ENCODE measurements around the gene TLN1. TPM values are rescaled to one million over a fixed set of nuclear protein-coding genes. Genes with fewer than 3 reads are reported as not detected.

Gene TLN1
- total and polyA plus RNA-seq, 2 experiments from 2014 or later = 21.5 to 120 TPM

GRCh38 chr9:35723908-35724307 lies 8.1 kb downstream of the TLN1 start (continued):
- TF ChIP-seq ZNF462 (CRISPR knock-in tag; IDR thresholded peaks at IDR 0.05) = no peak

- peaks cover 65% of the 10 kb centered on the region for H3K36me3 Mint-ChIP-seq (ENCODE audit: low read depth)
- TF ChIP-seq ZNF462 (CRISPR knock-in tag; IDR thresholded peaks at IDR 0.05) (no peak), ETS1 (IDR thresholded peaks at IDR 0.05) (no peak), JUNB (IDR thresholded peaks at IDR 0.05; ENCODE audit: unreplicated experiment) (no peak), NANOG (IDR thresholded peaks at IDR 0.05; ENCODE audit: borderline replicate concordance) (no peak), ZNF331 (CRISPR knock-in tag; IDR thresholded peaks at IDR 0.05; ENCODE audit: low read depth) (no peak), STAT1 (IDR thresholded peaks at IDR 0.05; ENCODE audit: unreplicated experiment) (no peak), EZH2 (IDR thresholded peaks at IDR 0.05; ENCODE audit: low read depth, unreplicated experiment) (no peak), POLR2AphosphoS5 (IDR thresholded peaks at IDR 0.05; ENCODE audit: low read depth) (no peak), CREB1 (CRISPR knock-in tag; IDR thresholded peaks at IDR 0.05; ENCODE audit: low read depth) (no peak)
These were observed 8.6 kb downstream of the TLN1 start for GRCh38 chr9:35723426-35723825.

More at GRCh38 chr9:35723426-35723825, 8.6 kb downstream of the TLN1 start:
- peaks cover 19% of the 10 kb centered on the region for H3K79me2 ChIP-seq (replicated peaks; ENCODE audit: insufficient read depth)
- H3K27ac ChIP-seq (ENCODE audit: low read depth) = no peak overlapping the region
- no peaks in the 10 kb centered on the region for H3K27me3 ChIP-seq (ENCODE audit: insufficient read depth)
- no peak overlapping the region for H3K27ac Mint-ChIP-seq
- H3K9me3 Mint-ChIP-seq = no peaks in the 10 kb centered on the region; the same call in 2 of the 3 replicates
- no peak overlapping the region for H2AFZ ChIP-seq
- no peaks in the 10 kb centered on the region; the same call in 1 of the 2 replicates for H4K20me1 ChIP-seq (replicated peaks; ENCODE audit: insufficient read depth)
- ATAC-seq (no peak), DNase-seq (ENCODE audit: low spot score) (no peak)
- peaks cover 34% of the 10 kb centered on the region for H3K36me3 ChIP-seq (ENCODE audit: insufficient read depth)
- peaks cover 16% of the 10 kb centered on the region for H3K4me1 ChIP-seq (ENCODE audit: insufficient read depth)
- no peaks in the 10 kb centered on the region for H3K27me3 Mint-ChIP-seq (ENCODE audit: insufficient read depth, low read depth, poor library complexity)
- H3K4me3 ChIP-seq = no peak overlapping the region
- H3K4me1 Mint-ChIP-seq = no peaks in the 10 kb centered on the region; the same call in 1 of the 3 replicates
- no peaks in the 10 kb centered on the region for H3K9me2 ChIP-seq (ENCODE audit: insufficient read depth)
- no peaks in the 10 kb centered on the region for H3F3A ChIP-seq (replicated peaks; ENCODE audit: low read depth)
- H3K4me2 ChIP-seq = no peak overlapping the region
- no peak overlapping the region for H3K4me3 Mint-ChIP-seq
